ENCODE data around the gene SYPL2.

SYPL2 gene

DNA sequence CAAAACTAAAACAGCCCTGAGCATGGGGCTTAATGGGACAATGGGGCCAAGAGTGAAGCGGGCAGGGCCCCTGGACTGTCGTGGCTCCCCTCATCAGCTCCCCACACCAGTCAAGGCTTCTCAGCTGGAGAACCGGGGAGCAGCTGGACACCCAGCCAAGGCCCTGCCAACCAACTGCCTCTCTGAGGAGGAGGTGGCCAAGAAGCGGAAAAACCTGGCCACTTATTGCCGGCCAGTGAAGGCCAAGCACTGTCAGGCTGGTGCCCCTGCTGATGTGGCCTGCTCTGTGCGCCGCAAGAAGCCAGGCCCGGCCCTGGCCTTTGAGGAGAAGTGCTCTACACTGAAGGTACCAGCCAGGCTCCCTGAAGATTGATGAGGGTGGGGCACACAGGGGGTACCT is 25.0 kb downstream of the SYPL2 start:
- no peak for DNase-seq (ENCODE audit: low read depth, low spot score)

DNA sequence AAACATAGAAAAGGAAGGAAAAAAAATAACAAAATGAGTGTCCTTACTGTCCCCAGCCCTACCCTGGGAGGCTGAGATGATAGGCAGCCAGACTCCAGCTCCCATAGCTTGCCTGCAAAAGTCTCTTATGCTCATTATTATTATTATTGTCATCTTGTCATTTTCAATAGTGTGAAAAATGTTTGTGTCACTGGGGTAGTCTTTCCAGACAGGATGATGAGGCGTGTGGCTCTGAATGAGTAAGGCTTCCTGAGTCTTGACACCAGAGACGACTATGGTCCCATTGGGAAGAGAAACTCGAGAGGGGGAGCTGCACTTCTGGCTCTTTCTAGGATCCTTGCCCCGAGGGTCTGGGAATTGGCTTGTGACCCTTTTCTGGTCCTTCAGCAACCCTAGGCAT is 26.4 kb downstream of the SYPL2 start:
- DNase-seq (ENCODE audit: low read depth, low spot score): no peak

DNA sequence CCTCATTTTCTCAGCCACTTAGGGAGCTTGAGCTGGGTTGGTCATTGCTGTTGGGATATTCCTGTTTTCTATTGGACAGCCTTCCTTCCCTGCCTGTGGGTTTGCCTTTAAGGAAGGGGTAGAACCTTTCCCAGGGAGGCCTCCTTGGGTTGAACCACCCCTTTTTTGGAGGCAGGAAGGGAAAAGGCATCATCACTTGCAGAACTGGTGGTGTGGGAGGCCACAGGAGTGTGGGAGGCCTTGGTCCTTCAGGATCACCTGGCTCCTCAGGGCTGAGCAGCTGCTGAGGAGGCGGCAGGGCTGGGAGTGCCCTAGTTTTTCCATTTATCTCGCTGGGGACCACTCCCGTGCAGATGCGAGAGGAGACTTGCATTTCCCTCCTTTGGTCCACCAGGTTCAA is 26.9 kb downstream of the SYPL2 start:
- no peak for DNase-seq (ENCODE audit: low read depth, low spot score)

DNA sequence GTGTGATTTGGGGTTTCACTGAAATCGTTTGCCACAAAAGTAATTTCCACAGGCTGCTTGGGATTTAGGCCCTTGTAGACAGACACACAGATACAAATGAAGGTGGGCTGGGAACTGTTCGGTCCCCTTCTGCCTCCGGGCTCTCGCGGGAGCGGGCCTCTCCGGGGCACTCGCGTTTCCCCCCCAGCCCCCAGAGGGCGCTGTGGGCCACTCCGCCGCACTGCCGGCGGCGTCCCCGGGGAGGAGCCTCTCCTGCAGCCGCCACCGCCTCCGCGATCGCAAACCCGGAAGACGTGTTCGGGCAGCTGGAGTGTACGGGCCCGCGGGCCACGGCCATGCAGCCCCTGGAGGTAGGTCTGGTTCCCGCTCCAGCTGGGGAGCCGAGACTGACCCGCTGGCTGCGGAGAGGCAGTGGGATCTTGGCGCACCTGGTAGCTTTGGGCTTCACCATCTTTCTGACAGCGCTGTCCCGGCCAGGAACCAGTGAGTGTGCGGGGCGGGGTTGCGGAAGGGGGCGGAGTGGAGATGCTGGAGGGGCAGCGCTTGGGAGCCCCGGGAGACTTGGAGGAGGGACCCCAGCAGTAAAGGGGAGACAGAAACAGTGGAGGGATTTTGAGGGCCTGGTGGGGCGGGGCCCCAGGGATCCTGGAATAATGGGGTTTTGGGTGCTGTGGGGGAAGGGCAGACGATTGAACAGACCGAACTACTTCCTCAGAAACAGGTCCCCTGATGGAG is 27.6 kb downstream of the SYPL2 start, which contains the start of gene CYB561D1:
CYB561D1 (plus strand) TSS at position 290 of the 735 bp plus-strand sequence; CDS start at position 336, 46 bp downstream.
- peak; percentile 79 for DNase-seq (ENCODE audit: low read depth, low spot score)

DNA sequence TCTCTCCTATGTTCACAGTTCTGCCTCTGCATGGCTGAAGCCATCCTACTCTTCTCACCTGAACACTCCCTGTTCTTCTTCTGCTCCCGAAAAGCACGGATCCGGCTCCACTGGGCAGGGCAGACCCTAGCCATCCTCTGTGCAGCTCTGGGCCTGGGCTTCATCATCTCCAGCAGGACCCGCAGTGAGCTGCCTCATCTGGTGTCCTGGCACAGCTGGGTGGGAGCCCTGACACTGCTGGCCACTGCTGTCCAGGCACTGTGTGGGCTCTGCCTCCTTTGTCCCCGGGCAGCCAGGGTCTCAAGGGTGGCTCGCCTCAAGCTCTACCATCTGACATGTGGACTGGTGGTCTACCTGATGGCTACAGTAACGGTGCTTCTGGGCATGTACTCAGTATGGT is 29.4 kb downstream of the SYPL2 start:
- DNase-seq (ENCODE audit: low read depth, low spot score): no peak

DNA sequence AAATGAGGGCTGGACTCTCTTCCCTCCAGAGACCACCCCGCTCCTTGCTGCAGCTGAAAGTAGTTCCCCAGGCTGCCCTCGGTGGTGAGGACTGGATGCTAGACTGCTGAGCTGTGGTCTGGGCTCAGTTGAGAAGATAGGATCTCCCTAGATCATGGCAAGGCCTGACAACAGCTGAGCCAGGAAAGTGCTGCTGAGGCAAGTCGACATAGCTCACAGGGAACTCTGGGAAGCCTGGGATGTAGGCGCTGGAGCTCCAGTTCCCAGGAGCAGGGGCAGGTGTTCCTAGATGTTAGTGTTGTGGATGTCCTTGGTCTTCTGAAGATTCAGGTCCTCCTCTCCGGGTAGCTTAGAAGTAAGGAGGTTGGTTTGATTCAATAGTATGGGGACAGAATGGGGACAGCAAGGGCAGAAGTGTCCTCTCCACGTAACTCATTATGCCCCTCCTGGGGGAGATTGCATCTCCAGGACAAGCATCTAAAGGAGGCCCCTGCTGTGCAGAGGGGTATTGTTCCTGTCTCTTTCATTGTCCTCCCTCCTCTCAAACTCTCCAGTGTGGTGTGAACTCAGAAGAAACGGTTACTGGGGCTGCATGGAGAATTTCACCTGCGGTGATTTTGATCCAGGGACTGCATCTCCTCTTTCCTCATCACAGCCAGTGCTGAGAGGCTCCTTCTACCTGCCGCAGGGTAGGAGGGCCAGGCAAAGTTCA is 31.3 kb downstream of the SYPL2 start:
- no peak for DNase-seq (ENCODE audit: low read depth, low spot score)

DNA sequence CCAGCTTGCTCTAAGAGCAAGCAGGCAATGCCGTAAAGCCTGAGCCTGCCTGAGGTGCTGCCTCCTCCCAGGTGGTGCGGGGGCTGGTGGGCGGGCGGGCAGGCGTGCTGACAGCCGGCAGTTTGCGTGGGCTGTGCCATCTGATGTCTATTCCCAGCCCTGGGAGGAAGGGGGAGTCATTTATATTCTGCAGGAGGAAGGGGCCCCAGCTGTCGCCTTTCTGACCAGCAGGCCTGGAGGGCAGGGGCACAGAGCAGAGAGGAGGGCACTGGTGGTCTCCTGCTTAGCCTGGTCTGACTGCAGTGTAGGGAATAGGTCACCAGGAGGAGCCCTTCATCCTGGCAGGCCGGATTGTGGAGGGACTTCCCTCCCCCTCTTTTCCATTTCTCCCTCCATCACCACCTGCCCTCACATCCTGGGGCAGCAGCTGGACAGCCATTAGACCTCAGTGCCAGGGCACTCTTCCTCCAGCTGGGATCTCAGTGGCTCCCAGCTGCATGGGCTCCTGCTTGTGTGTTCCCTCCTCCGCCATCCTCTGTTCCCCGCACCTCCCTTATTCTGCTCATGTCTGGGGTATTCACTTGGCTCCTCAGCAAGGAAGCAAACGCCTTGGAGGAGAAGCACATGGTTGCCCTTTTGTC is 31.9 kb downstream of the SYPL2 start:
- DNase-seq (ENCODE audit: low read depth, low spot score): no peak

DNA sequence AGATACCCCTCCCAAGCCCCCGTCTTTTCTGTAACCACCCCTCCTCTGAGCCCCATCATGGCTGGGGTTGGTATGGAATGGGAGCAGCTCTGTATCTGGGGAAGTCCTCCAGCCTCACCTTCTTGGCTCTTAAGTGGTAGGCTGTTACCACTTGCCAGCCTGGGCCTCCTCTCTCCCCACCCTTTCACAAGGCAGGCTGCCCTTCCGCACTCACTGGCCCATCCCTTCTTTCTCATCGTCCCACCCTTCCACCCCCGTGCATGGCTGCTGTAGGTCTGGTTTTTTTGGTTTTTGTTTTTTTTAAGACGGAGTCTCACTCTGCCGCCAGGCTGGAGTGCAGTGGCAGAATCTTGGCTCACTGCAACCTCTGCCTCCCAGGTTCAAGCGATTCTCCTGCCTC is 32.7 kb downstream of the SYPL2 start:
- no peak for DNase-seq (ENCODE audit: low read depth, low spot score)

DNA sequence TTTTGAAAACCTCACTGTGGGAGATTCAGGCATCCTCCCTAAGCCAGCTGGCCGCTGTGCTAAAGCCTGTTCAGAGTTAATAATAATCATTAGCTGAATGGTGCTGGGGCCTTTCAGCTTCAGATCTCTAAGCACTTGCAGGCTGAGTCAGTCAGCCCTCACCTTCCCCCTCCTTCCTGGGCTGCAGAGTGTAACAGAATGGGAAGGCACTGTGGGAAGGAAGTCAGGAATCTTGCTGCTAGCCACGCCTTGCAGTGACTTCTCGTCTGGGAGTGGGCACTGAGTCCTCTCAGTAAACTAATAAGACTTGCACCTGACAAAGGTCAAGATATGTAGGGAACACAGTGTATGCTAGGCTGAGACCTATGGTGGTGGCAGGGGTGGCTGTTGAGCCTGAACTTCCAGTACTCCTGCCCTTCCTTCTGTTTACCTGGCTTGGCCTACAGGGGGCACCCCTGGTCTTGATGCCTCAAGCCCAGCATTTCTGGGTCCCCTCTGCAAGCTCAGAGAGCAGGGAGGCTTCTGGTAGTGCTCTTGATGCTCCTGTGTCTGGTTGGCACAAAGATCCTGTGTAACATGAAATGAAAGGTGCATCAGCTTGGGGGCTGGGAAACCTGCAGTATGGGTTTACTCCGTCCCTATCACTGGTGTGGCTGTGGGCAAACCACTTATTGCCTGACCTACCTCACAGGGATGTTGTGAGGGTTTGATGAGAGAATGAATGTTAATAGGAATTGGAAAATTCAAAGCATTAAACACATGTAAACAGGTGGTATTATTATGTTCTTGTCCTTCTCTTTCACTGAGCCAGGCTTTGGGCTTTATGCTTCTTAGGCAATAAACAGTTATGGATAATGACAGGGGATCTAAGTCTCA is 33.6 kb downstream of the SYPL2 start:
- DNase-seq (ENCODE audit: low read depth, low spot score): no peak

DNA sequence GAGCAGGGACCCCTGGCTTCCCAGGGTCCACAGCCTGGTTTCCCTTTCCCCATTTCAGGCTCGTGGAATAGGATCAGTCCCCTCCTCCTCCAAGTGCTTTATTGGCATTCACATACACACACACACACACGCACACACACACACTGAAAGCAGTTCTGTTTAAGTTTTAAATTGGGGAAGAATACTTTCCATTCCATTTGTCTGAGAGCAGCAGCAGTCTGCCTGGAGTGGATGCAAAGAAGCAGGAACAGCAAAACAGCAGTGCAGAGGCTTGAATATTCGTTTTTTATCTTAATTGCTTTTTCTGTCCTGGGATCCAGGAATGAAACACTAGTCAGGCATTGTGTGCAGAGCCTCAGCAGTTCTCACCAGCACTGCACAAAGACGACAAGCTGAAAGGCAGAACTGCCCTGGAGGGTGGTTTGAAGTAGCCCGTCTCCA is 34.6 kb downstream of the SYPL2 start:
- no peak for DNase-seq (ENCODE audit: low read depth, low spot score)

DNA sequence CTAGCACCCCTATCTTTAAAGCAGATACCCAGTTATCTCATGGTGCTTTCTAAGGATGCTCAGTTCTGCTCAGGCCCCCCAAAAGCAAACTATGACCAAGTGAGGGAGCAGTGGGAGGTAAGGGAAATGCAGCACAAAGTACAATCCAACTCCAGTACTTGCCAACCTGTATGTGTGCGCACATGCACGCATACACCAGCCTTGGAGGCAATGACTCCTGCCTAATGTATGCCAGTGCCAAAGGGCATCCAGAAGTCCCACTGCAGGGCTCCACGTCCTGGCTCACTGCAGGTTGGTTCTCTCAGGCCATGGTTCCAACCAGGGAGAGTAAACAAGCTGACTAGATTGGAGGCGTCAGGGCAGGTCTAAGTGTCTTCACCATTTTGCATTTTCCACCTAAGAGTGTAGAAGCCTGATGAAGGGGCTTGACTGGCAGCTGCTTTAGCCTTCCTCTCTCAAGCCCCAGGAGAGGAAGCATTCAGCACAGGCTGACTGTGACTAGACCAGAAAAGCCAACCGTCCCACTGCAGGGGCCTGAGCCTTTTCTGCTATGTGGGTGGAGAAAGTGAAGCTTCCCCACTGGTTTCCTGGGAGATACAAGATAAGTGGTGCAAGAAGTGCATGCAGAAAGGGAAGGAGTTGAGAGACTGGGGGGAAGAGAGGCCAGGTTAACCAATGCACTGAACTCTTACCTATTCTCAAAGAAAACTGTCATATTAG is 35.5 kb downstream of the SYPL2 start:
- DNase-seq (ENCODE audit: low read depth, low spot score): no peak

DNA sequence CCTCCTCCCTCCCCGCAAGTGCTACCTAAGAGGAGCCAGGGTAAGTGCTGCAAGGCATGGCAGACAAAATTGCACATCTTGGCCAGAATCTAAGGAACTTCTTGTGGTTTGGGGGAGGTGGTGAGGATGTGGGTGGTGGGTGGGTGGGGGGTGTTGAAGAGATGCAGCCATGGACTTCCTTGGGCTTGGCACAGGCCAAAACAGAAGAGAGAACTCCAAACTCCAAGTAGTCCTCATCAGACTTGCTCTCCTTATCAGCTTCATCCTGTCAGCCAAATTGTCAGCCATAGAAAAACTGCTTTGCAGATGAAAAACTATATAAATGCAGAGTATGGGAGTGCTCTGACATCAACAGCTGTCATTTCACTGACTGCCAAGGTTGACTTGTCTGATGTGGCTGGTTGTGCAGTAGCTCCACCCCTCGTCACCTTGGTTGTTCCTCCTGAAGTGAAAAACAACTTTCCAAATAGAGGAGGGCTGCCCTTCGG is 36.1 kb downstream of the SYPL2 start:
- DNase-seq (ENCODE audit: low read depth, low spot score): no peak

DNA sequence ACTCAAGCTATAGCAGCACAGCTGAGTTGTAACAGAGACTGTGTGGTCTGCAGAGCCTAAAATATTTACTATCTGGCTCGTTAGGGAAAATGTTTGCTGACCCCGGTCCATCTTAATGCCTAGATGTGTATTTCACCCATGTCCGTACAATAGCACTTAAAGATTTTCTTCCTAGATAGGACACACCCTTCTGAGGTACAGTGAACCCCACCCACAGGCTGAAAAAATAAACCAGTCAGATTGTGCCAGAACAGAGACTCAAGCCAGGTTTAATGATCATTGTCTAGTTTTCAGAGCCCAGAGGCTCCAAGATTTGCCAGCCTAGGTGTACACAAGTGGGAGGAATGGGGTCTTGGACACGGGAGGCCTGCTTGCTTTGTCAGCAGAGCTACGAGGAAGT is 37.6 kb downstream of the SYPL2 start:
- no peak for DNase-seq (ENCODE audit: low read depth, low spot score)

DNA sequence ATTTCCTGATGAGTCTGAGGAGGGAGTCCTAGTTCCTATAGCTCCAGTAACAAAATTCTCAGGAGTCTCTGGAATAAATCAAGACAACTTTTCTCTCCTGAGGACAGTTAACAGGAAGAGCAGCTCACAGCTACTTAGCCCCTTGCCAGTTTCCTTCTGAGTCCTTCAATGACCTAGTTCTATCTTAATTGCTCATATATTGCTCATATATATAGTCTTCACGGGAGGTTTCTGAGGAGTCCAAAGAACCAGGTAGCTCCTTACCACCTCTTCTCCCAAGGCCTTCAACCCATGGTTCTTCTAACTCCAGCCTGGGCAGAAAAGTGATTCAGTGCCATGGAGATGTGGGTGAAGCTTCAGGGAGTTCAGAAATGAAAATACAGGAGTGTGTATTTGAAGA is 38.6 kb downstream of the SYPL2 start:
- no peak for DNase-seq (ENCODE audit: low read depth, low spot score)

DNA sequence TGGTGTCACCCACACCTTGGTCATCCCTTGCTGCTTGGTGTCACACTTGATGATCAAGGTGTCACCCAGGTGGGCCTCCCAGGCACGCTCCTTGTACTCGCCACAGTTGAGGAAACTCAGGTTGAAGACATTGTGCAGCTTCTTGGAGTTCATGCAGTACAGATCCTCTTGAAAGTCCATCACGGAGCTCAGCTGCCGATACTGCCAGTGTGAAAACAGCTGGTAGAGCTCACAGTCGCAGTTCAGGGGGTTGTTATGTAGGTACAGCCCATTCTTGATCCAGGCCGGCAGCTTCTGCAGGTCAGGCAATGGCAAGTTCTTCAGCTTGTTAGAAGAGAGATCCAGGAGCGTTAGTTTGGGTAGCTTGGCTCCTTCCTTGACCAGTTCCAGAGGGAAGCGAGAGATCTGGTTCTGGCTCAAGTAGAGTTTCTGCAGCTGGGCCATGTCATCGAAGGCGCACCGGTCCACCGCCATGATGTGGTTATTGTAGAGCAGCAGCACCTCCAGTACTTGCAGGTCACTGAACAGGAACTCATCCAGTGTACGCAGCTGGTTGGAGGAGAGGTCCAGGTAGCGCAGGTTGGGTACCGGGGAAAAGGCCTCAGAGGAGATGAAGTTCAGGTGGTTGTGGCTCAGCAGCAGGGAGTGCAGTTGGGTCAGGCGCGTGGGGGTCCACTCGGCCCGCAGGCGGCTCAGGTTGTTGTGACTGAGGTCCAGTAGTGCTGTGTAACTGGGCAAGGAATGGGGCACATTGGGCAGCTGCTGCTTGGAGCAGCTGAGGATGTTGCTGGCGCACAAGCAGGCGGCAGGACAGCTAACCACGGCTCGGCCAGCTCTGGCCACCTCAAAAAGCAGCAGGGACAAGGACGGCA is 41.9 kb downstream of the SYPL2 start:
- DNase-seq (ENCODE audit: low read depth, low spot score): no peak

DNA sequence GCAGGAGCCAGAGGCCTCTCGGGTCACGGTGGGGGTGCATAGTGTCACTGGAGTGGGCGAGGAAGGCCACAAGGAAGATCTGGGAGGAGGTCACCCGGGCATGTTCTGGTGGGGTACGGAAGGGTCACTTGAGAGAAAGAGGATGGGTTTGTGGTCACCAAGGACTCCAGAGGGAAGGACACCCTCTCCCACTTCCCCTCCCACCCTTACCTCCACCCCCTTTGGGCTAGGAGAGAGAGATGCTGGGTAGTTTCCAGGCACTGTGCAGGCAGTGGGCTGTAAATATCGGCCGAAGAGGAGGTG is 42.5 kb downstream of the SYPL2 start:
- no peak for DNase-seq (ENCODE audit: low read depth, low spot score)

DNA sequence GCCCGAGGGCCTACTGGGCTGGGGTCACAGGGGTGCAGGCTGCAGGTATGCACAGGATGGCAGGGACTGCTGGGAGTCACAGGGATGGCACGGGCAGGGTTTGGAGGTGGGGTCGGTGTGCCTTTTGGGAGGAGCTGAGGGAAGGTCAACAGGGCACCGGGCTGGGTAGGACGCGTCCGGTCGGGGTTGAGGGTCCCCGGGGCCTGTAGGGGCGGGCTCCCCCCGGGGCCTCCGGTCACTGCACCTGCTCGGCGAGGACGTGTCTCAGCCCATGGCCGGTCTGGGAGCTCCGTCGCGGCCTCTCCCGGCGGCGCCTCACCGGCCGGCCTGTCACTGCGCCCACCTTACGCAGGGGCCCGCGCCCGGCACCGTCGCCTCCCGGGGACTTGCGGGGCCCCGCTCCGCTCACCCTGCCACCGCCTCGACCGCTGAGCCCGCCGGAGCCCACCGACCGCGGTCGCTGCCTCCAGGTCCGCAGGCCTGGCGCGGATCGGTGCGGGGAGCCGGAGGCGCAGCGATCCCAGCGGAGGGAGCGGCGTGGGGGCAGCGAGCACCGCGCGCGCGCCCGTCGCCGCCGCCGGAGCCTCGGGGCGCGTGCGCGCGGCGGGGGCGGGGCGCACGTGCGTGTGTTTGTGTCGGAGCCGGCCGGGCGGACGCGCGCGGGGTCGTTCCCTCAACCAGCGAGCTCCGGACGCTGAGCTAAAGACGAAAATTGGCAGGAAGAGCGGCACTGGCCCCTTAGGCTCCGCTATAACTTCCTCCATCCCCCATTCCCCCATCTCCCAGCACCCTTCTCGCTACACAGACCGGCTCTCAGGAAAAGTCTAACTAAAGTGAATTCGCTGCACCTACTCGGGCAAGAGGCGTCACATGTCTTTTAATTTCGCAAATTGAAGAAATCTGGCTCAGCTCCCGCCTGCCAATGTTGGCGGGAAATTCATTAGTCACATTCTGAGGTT is 43.1 kb downstream of the SYPL2 start, which contains the start of gene AMIGO1:
AMIGO1 (minus strand) TSS at position 552 of the 959 bp plus-strand sequence. CDS start 815 bp downstream, outside the sequence.
- peak; percentile 23 for DNase-seq (ENCODE audit: low read depth, low spot score)

DNA sequence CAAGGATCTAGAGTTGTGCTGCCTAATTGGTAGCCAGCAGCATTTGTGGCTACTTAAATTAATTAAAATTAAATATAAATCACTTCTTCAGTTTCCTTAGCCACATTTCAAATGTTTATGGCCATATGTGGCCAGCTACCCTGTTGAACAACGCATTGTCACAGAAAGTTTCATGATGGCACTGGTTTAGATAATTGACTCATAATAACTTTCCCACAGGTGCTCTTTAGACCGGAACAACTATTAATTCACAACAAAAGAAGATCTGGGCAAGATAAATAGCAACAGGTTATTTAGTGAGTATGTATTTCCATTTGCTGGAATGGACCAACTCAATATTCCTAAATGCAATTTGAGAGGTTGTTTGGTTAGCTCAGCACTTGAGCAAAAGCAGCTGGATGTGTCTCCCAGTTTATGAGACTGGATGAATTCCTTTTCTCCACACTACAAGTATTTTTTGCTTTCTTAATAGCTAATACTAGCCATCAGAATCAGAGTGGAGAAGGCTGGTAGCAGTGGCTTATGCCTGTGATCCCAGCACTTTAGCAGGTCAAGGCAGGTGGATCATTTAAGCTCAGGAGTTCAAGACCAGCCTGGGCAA is 46.9 kb downstream of the SYPL2 start:
- DNase-seq (ENCODE audit: low read depth, low spot score): no peak
